ENCODE measurements around the gene ROPN1L.

GRCh38 chr5:10446490-10446889, 4.8 kb downstream of the ROPN1L start:
- TF ChIP-seq CTCF (conservative IDR thresholded peaks at IDR 0.05) (no peak), ZFX (IDR thresholded peaks at IDR 0.05) (no peak)
